H9 (cell line): Measurements from ENCODE around the gene LIG4. TPM values are rescaled to one million over a fixed set of nuclear protein-coding genes. Genes with fewer than 3 reads are reported as not detected.

ENCODE experiments used
- DNase-seq: peaks from one replicate; pipeline ENCODE4 v3.0.0-alpha.2; 2017
- H2AFZ ChIP-seq: one replicate; pipeline ENCODE4 v1.6.1; 2013; ENCODE audit warnings: mild to moderate bottlenecking, low read length, control low read depth, moderate library complexity
- H2AK5ac ChIP-seq: 2 replicates; pipeline ENCODE4 v1.6.1; 2013; ENCODE audit warnings: low read length, control low read depth, mixed read lengths; ENCODE audit not compliant: insufficient read length
- H2BK120ac ChIP-seq: one replicate; pipeline ENCODE4 v1.6.1; 2013; ENCODE audit warnings: low read depth, mild to moderate bottlenecking, low read length, control low read depth, inconsistent platforms; ENCODE audit not compliant: poor library complexity, severe bottlenecking
- H2BK12ac ChIP-seq: 2 replicates; pipeline ENCODE4 v1.6.1; 2013; ENCODE audit warnings: low read length, control low read depth, mixed read lengths, low read depth; ENCODE audit not compliant: insufficient read length
- H2BK15ac ChIP-seq: 2 replicates; pipeline ENCODE4 v1.6.1; 2013; ENCODE audit warnings: low read depth, low read length, control low read depth
- H2BK20ac ChIP-seq: one replicate; pipeline ENCODE4 v1.6.1; 2013; ENCODE audit warnings: low read depth, mild to moderate bottlenecking, low read length, control low read depth, inconsistent platforms; ENCODE audit not compliant: poor library complexity, severe bottlenecking
- H2BK5ac ChIP-seq: 2 replicates; pipeline ENCODE4 v1.6.1; 2013; ENCODE audit warnings: low read length, control low read depth, mixed read lengths; ENCODE audit not compliant: insufficient read length
- H3K14ac ChIP-seq: 2 replicates; pipeline ENCODE4 v1.6.1; 2013; ENCODE audit warnings: low read length, control low read depth; ENCODE audit not compliant: insufficient read depth
- H3K18ac ChIP-seq: 2 replicates; pipeline ENCODE4 v1.6.1; 2013; ENCODE audit warnings: low read depth, mild to moderate bottlenecking, mixed read lengths, low read length, control low read depth; ENCODE audit not compliant: insufficient read length
- H3K23ac ChIP-seq: 2 replicates; pipeline ENCODE4 v1.6.1; 2013; ENCODE audit warnings: low read length, control low read depth, mixed read lengths, low read depth; ENCODE audit not compliant: insufficient read length
- H3K23me2 ChIP-seq: 2 replicates; pipeline ENCODE4 v1.6.1; 2013; ENCODE audit warnings: low read depth, mild to moderate bottlenecking, mixed read lengths, low read length, control low read depth; ENCODE audit not compliant: insufficient read length, poor library complexity, severe bottlenecking
- H3K27ac ChIP-seq: 2 replicates; pipeline ENCODE4 v1.5.1; 2013; ENCODE audit warnings: low read length, control low read depth, mixed read lengths, low read depth; ENCODE audit not compliant: insufficient read length
- H3K27me3 ChIP-seq: 2 replicates; pipeline ENCODE4 v1.6.1; 2013; ENCODE audit warnings: low read length, control low read depth, inconsistent platforms; ENCODE audit not compliant: insufficient read depth
- H3K4ac ChIP-seq: 2 replicates; pipeline ENCODE4 v1.6.1; 2013; ENCODE audit warnings: low read depth, mild to moderate bottlenecking, control low read depth, inconsistent platforms, low read length, moderate library complexity
- H3K4me1 ChIP-seq: 2 replicates; pipeline ENCODE4 v1.6.1; 2013; ENCODE audit warnings: low read length, control low read depth, inconsistent platforms; ENCODE audit not compliant: insufficient read depth
- H3K4me2 ChIP-seq: 2 replicates; pipeline ENCODE4 v1.6.1; 2013; ENCODE audit warnings: low read length, control low read depth, mixed read lengths; ENCODE audit not compliant: insufficient read length, insufficient read depth
- H3K56ac ChIP-seq: 2 replicates; pipeline ENCODE4 v1.6.1; 2013; ENCODE audit warnings: low read depth, mild to moderate bottlenecking, mixed read lengths, low read length, control low read depth; ENCODE audit not compliant: insufficient read length
- H3K79me1 ChIP-seq: 2 replicates; pipeline ENCODE4 v1.6.1; 2013; ENCODE audit warnings: low read depth, mild to moderate bottlenecking, moderate library complexity, low read length, control low read depth, inconsistent platforms; ENCODE audit not compliant: insufficient read depth, poor library complexity, severe bottlenecking
- H3K79me2 ChIP-seq: 2 replicates; pipeline ENCODE4 v1.6.1; 2013; ENCODE audit warnings: low read length, control low read depth, inconsistent platforms; ENCODE audit not compliant: insufficient read depth
- H3K9ac ChIP-seq: 2 replicates; pipeline ENCODE4 v1.6.1; 2013; ENCODE audit warnings: low read length, control low read depth, mixed read lengths; ENCODE audit not compliant: insufficient read length; ENCODE audit errors: extremely low read depth
- H3K9me3 ChIP-seq: one replicate; pipeline ENCODE4 v1.6.1; 2013; ENCODE audit warnings: low read depth, low read length, inconsistent platforms; ENCODE audit not compliant: control insufficient read depth
- H3T11ph ChIP-seq: one replicate; pipeline ENCODE4 v1.6.1; 2013; ENCODE audit warnings: mild to moderate bottlenecking, low read length, control low read depth, inconsistent platforms
- H4K20me1 ChIP-seq: one replicate; pipeline ENCODE4 v1.6.1; 2013; ENCODE audit not compliant: control insufficient read depth, insufficient read length, insufficient read depth
- H4K5ac ChIP-seq: 2 replicates; pipeline ENCODE4 v1.6.1; 2013; ENCODE audit warnings: low read depth, mild to moderate bottlenecking, mixed read lengths, low read length, control low read depth; ENCODE audit not compliant: insufficient read length
- H4K8ac ChIP-seq: replicated peaks from 2 replicates; pipeline ENCODE4 v1.6.1; 2013; ENCODE audit warnings: low read length, control low read depth, mixed read lengths, low read depth; ENCODE audit not compliant: insufficient read length
- H4K91ac ChIP-seq: 2 replicates; pipeline ENCODE4 v1.6.1; 2013; ENCODE audit warnings: low read depth, mild to moderate bottlenecking, moderate library complexity, mixed read lengths, low read length, control low read depth; ENCODE audit not compliant: insufficient read length
- H3K27ac Mint-ChIP-seq, 3 experiments: 2 replicates in 2 of 3; 3 replicates in 1 of 3; pipeline ENCODE4 v1.8.0; 2020 to 2021; ENCODE audit warnings: mixed read lengths in 3 of 3, mild to moderate bottlenecking in 1 of 3, moderate library complexity in 1 of 3
- H3K27me3 Mint-ChIP-seq: 2 replicates; pipeline ENCODE4 v1.8.0; 2021; ENCODE audit warnings: low read depth, mild to moderate bottlenecking, moderate library complexity, mixed read lengths
- H3K36me3 Mint-ChIP-seq, 3 experiments: 2 replicates in 2 of 3; 3 replicates in 1 of 3; pipeline ENCODE4 v1.8.0; 2020 to 2021; ENCODE audit warnings: low read depth in 3 of 3, mixed read lengths in 3 of 3; ENCODE audit not compliant: insufficient read depth in 1 of 3
- H3K4me1 Mint-ChIP-seq, 2 experiments: 2 replicates each; pipeline ENCODE4 v1.8.0; 2020; ENCODE audit warnings: mixed read lengths in 2 of 2
- H3K4me3 Mint-ChIP-seq, 2 experiments: 2 replicates in 1 of 2; 3 replicates in 1 of 2; pipeline ENCODE4 v1.8.0; 2020 to 2021; ENCODE audit warnings: mild to moderate bottlenecking in 2 of 2, mixed read lengths in 2 of 2, moderate library complexity in 1 of 2
- H3K9me3 Mint-ChIP-seq, 2 experiments: 2 replicates in 1 of 2; 3 replicates in 1 of 2; pipeline ENCODE4 v1.8.0; 2020; ENCODE audit warnings: mild to moderate bottlenecking in 2 of 2, mixed read lengths in 2 of 2, moderate library complexity in 1 of 2
- whole genome bisulfite sequencing: extraction: QIAGEN DNeasy Blood & Tissue Kit; methylation state at CpG from one replicate; pipeline ENCODE4 v1.1.7; 2013; ENCODE audit warnings: missing lambda C conversion rate, low lambda C conversion rate, mixed read lengths; ENCODE audit not compliant: insufficient read length; ENCODE audit errors: extremely low coverage; 5-methylcytosine and 5-hydroxymethylcytosine counted together
- total RNA-seq: library from RNA; stranded (reverse); gene quantifications from 2 replicates; pipeline ENCODE4 v1.2.1, GENCODE V29; 2021
- TF ChIP-seq, protein P1 (sequence below): fragments of 200-600 bp; sonication (generic); conservative IDR thresholded peaks from 3 replicates; pipeline ENCODE4 v1.8.0; 2021; ENCODE audit warnings: antibody characterized with exemption, mild to moderate bottlenecking

Gene LIG4
- total RNA-seq, 1 experiment from 2014 or later: 5.6 TPM

DNA sequence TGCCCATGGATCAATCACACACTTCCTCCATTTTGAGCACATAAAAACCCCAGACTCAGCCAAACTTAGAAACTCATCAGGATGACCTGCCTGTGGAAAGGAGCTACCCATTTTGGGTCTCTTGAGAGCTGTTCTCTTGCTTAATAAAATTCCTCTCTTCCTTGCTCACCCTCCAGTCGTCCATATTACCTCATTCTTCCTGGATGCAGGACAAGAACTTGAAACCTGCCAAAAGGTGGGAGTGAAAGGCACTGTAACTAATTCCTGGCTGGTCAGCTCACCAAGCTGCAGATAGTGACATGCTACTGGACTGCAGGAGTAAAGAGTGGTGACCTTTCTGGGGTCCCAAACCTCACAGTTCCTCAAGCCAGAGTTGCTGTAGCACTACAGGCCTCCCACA, 20.2 kb downstream of the LIG4 start:
- no peaks in the 10 kb centered on the region for H3K79me2 ChIP-seq
- no CpG with 5 or more reads among the region's 1 CpG for WGBS
- Mint-ChIP-seq H3K9me3 (peaks cover 6 to 7% of the 10 kb centered on the region in 2 experiments; a peak in 3 of 5 replicates), H3K4me1 (peaks cover 0 to 4% of the 10 kb centered on the region in 2 experiments; a peak in 1 of 4 replicates), H3K36me3 (peaks cover 0 to 4% (median 0%) of the 10 kb centered on the region in 3 experiments; a peak in 1 of 7 replicates), H3K27ac (no peak overlapping the region), H3K27me3 (no peaks in the 10 kb centered on the region), H3K4me3 (no peak overlapping the region)
- TF ChIP-seq, protein P1, sequence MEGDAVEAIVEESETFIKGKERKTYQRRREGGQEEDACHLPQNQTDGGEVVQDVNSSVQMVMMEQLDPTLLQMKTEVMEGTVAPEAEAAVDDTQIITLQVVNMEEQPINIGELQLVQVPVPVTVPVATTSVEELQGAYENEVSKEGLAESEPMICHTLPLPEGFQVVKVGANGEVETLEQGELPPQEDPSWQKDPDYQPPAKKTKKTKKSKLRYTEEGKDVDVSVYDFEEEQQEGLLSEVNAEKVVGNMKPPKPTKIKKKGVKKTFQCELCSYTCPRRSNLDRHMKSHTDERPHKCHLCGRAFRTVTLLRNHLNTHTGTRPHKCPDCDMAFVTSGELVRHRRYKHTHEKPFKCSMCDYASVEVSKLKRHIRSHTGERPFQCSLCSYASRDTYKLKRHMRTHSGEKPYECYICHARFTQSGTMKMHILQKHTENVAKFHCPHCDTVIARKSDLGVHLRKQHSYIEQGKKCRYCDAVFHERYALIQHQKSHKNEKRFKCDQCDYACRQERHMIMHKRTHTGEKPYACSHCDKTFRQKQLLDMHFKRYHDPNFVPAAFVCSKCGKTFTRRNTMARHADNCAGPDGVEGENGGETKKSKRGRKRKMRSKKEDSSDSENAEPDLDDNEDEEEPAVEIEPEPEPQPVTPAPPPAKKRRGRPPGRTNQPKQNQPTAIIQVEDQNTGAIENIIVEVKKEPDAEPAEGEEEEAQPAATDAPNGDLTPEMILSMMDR: no peak
- no peak overlapping the region for H2AFZ ChIP-seq
- no peak overlapping the region for H2AK5ac ChIP-seq
- no peaks in the 10 kb centered on the region for H3K9me3 ChIP-seq
- no peak overlapping the region for H4K91ac ChIP-seq
- no peaks in the 10 kb centered on the region for H4K20me1 ChIP-seq
- no peak overlapping the region for H2BK5ac ChIP-seq
- no peak overlapping the region for H2BK120ac ChIP-seq
- no peak overlapping the region for H3K4ac ChIP-seq
- H3K18ac ChIP-seq: no peak overlapping the region
- H3K14ac ChIP-seq: no peak overlapping the region
- H3K9ac ChIP-seq: no peak overlapping the region
- H3K79me1 ChIP-seq: no peaks in the 10 kb centered on the region
- no peaks in the 10 kb centered on the region for H3K23me2 ChIP-seq
- H3K56ac ChIP-seq: no peak overlapping the region
- H2BK15ac ChIP-seq: no peak overlapping the region
- no peaks in the 10 kb centered on the region for H3K4me1 ChIP-seq
- H3K23ac ChIP-seq: no peak overlapping the region
- DNase-seq: no peak
- H2BK12ac ChIP-seq: no peak overlapping the region
- H3K27me3 ChIP-seq: no peaks in the 10 kb centered on the region
- H3K4me2 ChIP-seq: no peak overlapping the region
- H2BK20ac ChIP-seq: no peak overlapping the region
- no peak overlapping the region for H3T11ph ChIP-seq
- H3K27ac ChIP-seq: no peak overlapping the region
- H4K5ac ChIP-seq: no peak overlapping the region
- H4K8ac ChIP-seq: no peak overlapping the region
